Measurements from ENCODE around the gene AIFM3. TPM values are rescaled to one million over a fixed set of nuclear protein-coding genes. Genes with fewer than 3 reads are reported as not detected.

AIFM3 gene
- total and polyA plus RNA-seq, 5 donors from 2014 or later: 0.49 TPM; not detected in 4

DNA sequence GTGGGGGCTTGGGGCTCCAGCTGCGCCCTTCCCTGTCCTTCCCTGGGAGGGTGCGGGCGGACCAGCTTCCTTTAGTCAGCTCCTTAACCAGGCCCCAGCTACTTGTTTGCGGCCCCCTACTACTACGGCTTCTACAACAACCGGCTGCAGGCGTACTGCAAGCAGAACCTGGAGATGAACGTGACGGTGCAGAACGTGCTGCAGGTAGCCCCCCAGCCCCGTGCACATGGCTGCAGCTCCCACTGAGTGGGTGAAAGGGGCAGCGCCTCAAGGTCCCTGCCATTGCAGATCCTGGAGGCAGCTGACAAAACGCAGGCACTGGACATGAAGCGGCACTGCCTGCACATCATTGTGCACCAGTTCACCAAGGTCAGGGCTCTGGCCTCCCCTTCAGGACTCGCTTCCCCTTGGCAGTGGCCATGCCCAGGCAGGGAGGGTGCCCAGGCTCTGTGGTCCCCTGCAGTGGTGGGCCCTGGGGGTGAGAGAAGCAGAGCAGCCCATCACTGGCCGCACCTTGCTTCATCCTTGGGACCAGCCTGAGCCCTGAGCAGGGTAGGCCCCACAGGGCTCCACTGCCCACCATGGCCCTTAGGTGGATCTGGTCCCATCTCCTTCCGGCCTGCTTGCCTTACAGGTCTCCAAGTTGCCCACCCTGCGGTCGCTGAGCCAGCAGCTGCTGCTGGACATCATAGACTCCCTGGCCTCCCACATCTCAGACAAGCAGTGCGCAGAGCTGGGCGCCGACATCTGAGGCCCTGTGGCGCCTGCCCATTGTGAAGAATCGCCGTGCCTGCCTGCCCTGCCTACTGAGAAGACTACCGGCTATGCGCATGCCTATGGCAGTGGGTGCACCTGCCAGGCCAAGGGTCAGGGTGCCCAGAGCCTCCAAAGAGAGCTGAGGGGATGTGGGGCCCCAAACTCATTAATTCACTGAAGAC, 29.8 kb downstream of the AIFM3 start:
- H3K4me3 ChIP-seq (ENCODE audit: low read depth, low read length): no peak overlapping the region
- peaks cover 2 to 30% (median 11%) of the 10 kb centered on the region in 4 donors for H3K4me1 Mint-ChIP-seq
- peaks cover 4% of the 10 kb centered on the region for H3K36me3 Mint-ChIP-seq
- H3K9me3 ChIP-seq (ENCODE audit: control insufficient read depth in 2 of 2, low read length in 2 of 2): no peaks in the 10 kb centered on the region
- H3K27me3 ChIP-seq (ENCODE audit: control insufficient read depth, insufficient read depth, low read length): no peaks in the 10 kb centered on the region
- peaks cover 15% of the 10 kb centered on the region for H3K4me1 ChIP-seq (ENCODE audit: control insufficient read depth, insufficient read depth, low read length, poor library complexity, severe bottlenecking)
- ATAC-seq (ENCODE audit: low read depth in 2 of 2) (no peak), DNase-seq (no peak)
- peaks cover 0 to 1% (median 0%) of the 10 kb centered on the region in 7 donors for H3K9me3 Mint-ChIP-seq
- peaks cover 24% of the 10 kb centered on the region for H3K36me3 ChIP-seq (ENCODE audit: control insufficient read depth, insufficient read depth, low read length)
- no peak overlapping the region for H3K27ac Mint-ChIP-seq
- peak overlapping the region in 1 of 4 donors; percentile 47 for H3K4me3 Mint-ChIP-seq
- no peak overlapping the region for H3K27ac ChIP-seq (ENCODE audit: insufficient read depth, low read length, poor library complexity, severe bottlenecking)
- H3K27me3 Mint-ChIP-seq: no peaks in the 10 kb centered on the region

- DNase-seq (no peak), ATAC-seq (ENCODE audit: low read depth in 2 of 2) (no peak)
- Mint-ChIP-seq H3K27ac (no peak overlapping the region), H3K9me3 (peaks cover 0 to 1% (median 0%) of the 10 kb centered on the region in 7 donors), H3K36me3 (peaks cover 4% of the 10 kb centered on the region), H3K4me1 (peaks cover 3 to 38% (median 11%) of the 10 kb centered on the region in 4 donors), H3K27me3 (no peaks in the 10 kb centered on the region), H3K4me3 (no peak overlapping the region)
- Histone ChIP-seq H3K4me1 (ENCODE audit: control insufficient read depth, insufficient read depth, low read length, poor library complexity, severe bottlenecking) (peaks cover 16% of the 10 kb centered on the region), H3K9me3 (ENCODE audit: control insufficient read depth in 2 of 2, low read length in 2 of 2) (no peaks in the 10 kb centered on the region), H3K36me3 (ENCODE audit: control insufficient read depth, insufficient read depth, low read length) (peaks cover 17% of the 10 kb centered on the region), H3K4me3 (ENCODE audit: low read depth, low read length) (no peak overlapping the region), H3K27me3 (ENCODE audit: control insufficient read depth, insufficient read depth, low read length) (no peaks in the 10 kb centered on the region), H3K27ac (ENCODE audit: insufficient read depth, low read length, poor library complexity, severe bottlenecking) (no peak overlapping the region)
Measured at GRCh38 chr22:20997536-20998257, 30.6 kb downstream of the AIFM3 start.

GRCh38 chr22:20998411-20999336, 31.6 kb downstream of the AIFM3 start:
- H3K27ac Mint-ChIP-seq: no peak overlapping the region
- H3K27me3 Mint-ChIP-seq: no peaks in the 10 kb centered on the region
- DNase-seq: no peak
- peaks cover 17% of the 10 kb centered on the region for H3K36me3 ChIP-seq (ENCODE audit: control insufficient read depth, insufficient read depth, low read length)
- no peak for ATAC-seq (ENCODE audit: low read depth in 2 of 2)
- H3K4me1 ChIP-seq (ENCODE audit: control insufficient read depth, insufficient read depth, low read length, poor library complexity, severe bottlenecking): peaks cover 26% of the 10 kb centered on the region
- H3K4me3 ChIP-seq (ENCODE audit: low read depth, low read length): no peak overlapping the region
- no peak overlapping the region for H3K27ac ChIP-seq (ENCODE audit: insufficient read depth, low read length, poor library complexity, severe bottlenecking)
- peaks cover 5 to 48% (median 17%) of the 10 kb centered on the region in 4 donors for H3K4me1 Mint-ChIP-seq
- H3K27me3 ChIP-seq (ENCODE audit: control insufficient read depth, insufficient read depth, low read length): no peaks in the 10 kb centered on the region
- no peaks in the 10 kb centered on the region for H3K9me3 ChIP-seq (ENCODE audit: control insufficient read depth in 2 of 2, low read length in 2 of 2)
- H3K9me3 Mint-ChIP-seq: peaks cover 0 to 1% (median 0%) of the 10 kb centered on the region in 7 donors
- peaks cover 4% of the 10 kb centered on the region for H3K36me3 Mint-ChIP-seq
- H3K4me3 Mint-ChIP-seq: peak overlapping the region; percentile 33 to 70 (median 64)

GRCh38 chr22:20999350-21000206, 32.5 kb downstream of the AIFM3 start:
- peak overlapping the region in 1 of 3 donors; percentile 99 for H3K27ac Mint-ChIP-seq
- peaks cover 5 to 53% (median 18%) of the 10 kb centered on the region in 4 donors for H3K4me1 Mint-ChIP-seq
- DNase-seq: no peak
- Histone ChIP-seq H3K4me3 (ENCODE audit: low read depth, low read length) (no peak overlapping the region), H3K36me3 (ENCODE audit: control insufficient read depth, insufficient read depth, low read length) (peaks cover 17% of the 10 kb centered on the region), H3K4me1 (ENCODE audit: control insufficient read depth, insufficient read depth, low read length, poor library complexity, severe bottlenecking) (peaks cover 27% of the 10 kb centered on the region), H3K27ac (ENCODE audit: insufficient read depth, low read length, poor library complexity, severe bottlenecking) (peak overlapping the region; percentile 99), H3K27me3 (ENCODE audit: control insufficient read depth, insufficient read depth, low read length) (no peaks in the 10 kb centered on the region), H3K9me3 (ENCODE audit: control insufficient read depth in 2 of 2, low read length in 2 of 2) (no peaks in the 10 kb centered on the region)
- ATAC-seq (ENCODE audit: low read depth in 2 of 2): no peak
- H3K36me3 Mint-ChIP-seq: peaks cover 4% of the 10 kb centered on the region
- H3K4me3 Mint-ChIP-seq: peak overlapping the region in 3 of 4 donors; percentile 57 to 99 (median 82)
- H3K9me3 Mint-ChIP-seq: peaks cover 0 to 1% (median 0%) of the 10 kb centered on the region in 7 donors
- no peaks in the 10 kb centered on the region for H3K27me3 Mint-ChIP-seq

- ATAC-seq (ENCODE audit: low read depth in 2 of 2): no peak
- DNase-seq: no peak
- peaks cover 4% of the 10 kb centered on the region for H3K36me3 Mint-ChIP-seq
- Histone ChIP-seq H3K9me3 (ENCODE audit: control insufficient read depth in 2 of 2, low read length in 2 of 2) (no peaks in the 10 kb centered on the region), H3K27me3 (ENCODE audit: control insufficient read depth, insufficient read depth, low read length) (no peaks in the 10 kb centered on the region), H3K4me1 (ENCODE audit: control insufficient read depth, insufficient read depth, low read length, poor library complexity, severe bottlenecking) (peaks cover 27% of the 10 kb centered on the region), H3K36me3 (ENCODE audit: control insufficient read depth, insufficient read depth, low read length) (peaks cover 17% of the 10 kb centered on the region), H3K27ac (ENCODE audit: insufficient read depth, low read length, poor library complexity, severe bottlenecking) (peak overlapping the region; percentile 99), H3K4me3 (ENCODE audit: low read depth, low read length) (peak overlapping the region; percentile 74)
- H3K4me3 Mint-ChIP-seq: peak overlapping the region; percentile 94 to 99 (median 97)
- peak overlapping the region; percentile 96 to 99 (median 99) for H3K27ac Mint-ChIP-seq
- no peaks in the 10 kb centered on the region for H3K27me3 Mint-ChIP-seq
- H3K9me3 Mint-ChIP-seq: peaks cover 0 to 1% (median 0%) of the 10 kb centered on the region in 7 donors
- peaks cover 5 to 53% (median 18%) of the 10 kb centered on the region in 4 donors for H3K4me1 Mint-ChIP-seq
Measured at GRCh38 chr22:21000207-21000986, 33.3 kb downstream of the AIFM3 start.

DNA sequence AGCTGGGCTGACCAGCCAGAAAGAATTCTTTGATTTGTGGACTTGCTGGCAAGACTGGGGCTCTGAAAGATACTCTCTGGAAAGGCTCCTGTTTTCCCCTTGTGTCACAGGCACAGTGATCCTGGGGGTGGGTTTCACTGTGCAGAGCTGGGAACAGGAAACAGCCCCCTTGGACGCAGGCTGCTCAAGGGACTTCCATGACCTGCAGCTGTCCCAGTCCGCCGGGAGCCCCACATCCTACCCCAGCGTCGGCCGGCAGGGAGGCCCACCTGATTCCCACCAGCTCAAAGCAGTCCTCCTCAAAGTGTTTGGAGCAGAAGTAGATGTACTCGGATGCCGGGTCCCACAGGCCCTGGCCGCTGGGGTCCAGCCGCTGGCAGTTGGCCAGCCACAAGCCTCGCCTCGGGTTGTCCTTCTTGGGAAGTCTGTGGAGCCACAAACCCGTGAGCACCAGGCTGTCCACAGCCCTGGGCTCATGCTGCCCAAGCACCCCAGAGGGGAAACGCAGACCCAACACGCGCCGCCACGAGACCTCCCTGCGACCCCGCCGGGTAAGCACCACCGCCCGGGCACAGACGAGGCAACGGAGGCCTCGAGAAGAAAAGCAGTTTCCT, 34.0 kb downstream of the AIFM3 start:
- Mint-ChIP-seq H3K27me3 (no peaks in the 10 kb centered on the region), H3K36me3 (peaks cover 4% of the 10 kb centered on the region), H3K9me3 (peaks cover 0 to 1% (median 0%) of the 10 kb centered on the region in 7 donors), H3K27ac (peak overlapping the region; percentile 96 to 99 (median 99)), H3K4me1 (peaks cover 5 to 53% (median 18%) of the 10 kb centered on the region in 4 donors), H3K4me3 (peak overlapping the region; percentile 94 to 99 (median 97))
- H3K27me3 ChIP-seq (ENCODE audit: control insufficient read depth, insufficient read depth, low read length): no peaks in the 10 kb centered on the region
- H3K36me3 ChIP-seq (ENCODE audit: control insufficient read depth, insufficient read depth, low read length): peaks cover 17% of the 10 kb centered on the region
- DNase-seq: no peak
- H3K4me3 ChIP-seq (ENCODE audit: low read depth, low read length): peak overlapping the region; percentile 74
- peaks cover 27% of the 10 kb centered on the region for H3K4me1 ChIP-seq (ENCODE audit: control insufficient read depth, insufficient read depth, low read length, poor library complexity, severe bottlenecking)
- ATAC-seq (ENCODE audit: low read depth in 2 of 2): no peak
- H3K9me3 ChIP-seq (ENCODE audit: control insufficient read depth in 2 of 2, low read length in 2 of 2): no peaks in the 10 kb centered on the region
- H3K27ac ChIP-seq (ENCODE audit: insufficient read depth, low read length, poor library complexity, severe bottlenecking): peak overlapping the region; percentile 99

Data from CD4-positive, CD25-positive, alpha-beta regulatory T cell (primary cell).